Subcutaneous adipose tissue (tissue), 4 donors: ENCODE results near the gene NIT1. TPM values are rescaled to one million over a fixed set of nuclear protein-coding genes. Genes with fewer than 3 reads are reported as not detected.

Experiments
- CTCF ChIP-seq: fragments of 450-650 bp; IDR thresholded peaks from one replicate; pipeline ENCODE4 v1.5.1; 2016; ENCODE audit warnings: low read depth, mild to moderate bottlenecking, control low read depth, antibody characterized with exemption, moderate library complexity
- total RNA-seq, 4 donors: library from RNA; depleted of rRNA; stranded (reverse); fragments of >200 nt; gene quantifications; one replicate each; pipeline ENCODE4 v1.1.0, GENCODE V29; 2016

NIT1 gene
- total RNA-seq, 4 donors from 2014 or later, result 20.4 to 41.1 (median 35.3) TPM

GRCh38 chr1:161099090-161099802, 18.7 kb upstream of the NIT1 start:
- TF ChIP-seq CTCF, result no peak

- TF ChIP-seq CTCF, result no peak
These were observed 17.3 kb upstream of the NIT1 start for GRCh38 chr1:161100556-161100955.

GRCh38 chr1:161106431-161106830, 11.5 kb upstream of the NIT1 start:
- no peak for TF ChIP-seq CTCF

- TF ChIP-seq CTCF, result no peak
These were observed 6.8 kb upstream of the NIT1 start for GRCh38 chr1:161111117-161111516.

GRCh38 chr1:161111527-161111926, 6.4 kb upstream of the NIT1 start:
- no peak for TF ChIP-seq CTCF

GRCh38 chr1:161113915-161114314, 4.0 kb upstream of the NIT1 start:
- TF ChIP-seq CTCF, result no peak

GRCh38 chr1:161114556-161114955, 3.3 kb upstream of the NIT1 start:
- TF ChIP-seq CTCF, result no peak
